SU-DHL-6 (cell line): ENCODE data around the gene HINT2.

Experiments
- H2AFZ ChIP-seq: fragments of 200-600 bp; sonication (generic); 2 replicates; pipeline ENCODE4 v1.6.1; 2014; ENCODE audit warnings: low read depth, mild to moderate bottlenecking, moderate library complexity, mixed read lengths, antibody characterized with exemption, low read length; ENCODE audit not compliant: severe bottlenecking
- H3F3A ChIP-seq: fragments of 200-600 bp; shearing (Covaris generic); 2 replicates; pipeline ENCODE4 v1.6.0; 2016; ENCODE audit warnings: antibody characterized with exemption, mild to moderate bottlenecking; ENCODE audit not compliant: insufficient read depth
- H3K27ac ChIP-seq: fragments of 200-600 bp; sonication (generic); 2 replicates; pipeline ENCODE4 v1.5.1; 2016; ENCODE audit warnings: low read depth, mild to moderate bottlenecking, low read length, moderate library complexity, mixed read lengths
- H3K27me3 ChIP-seq: fragments of 200-600 bp; sonication (generic), shearing (Covaris generic); 2 replicates; pipeline ENCODE4 v1.6.0; 2014; ENCODE audit warnings: mild to moderate bottlenecking, low read length
- H3K36me3 ChIP-seq: fragments of 200-600 bp; sonication (generic); 2 replicates; pipeline ENCODE4 v1.6.1; 2014; ENCODE audit warnings: mild to moderate bottlenecking, low read length, mixed read lengths
- H3K4me2 ChIP-seq: fragments of 300-600, 200-600 bp; shearing (Covaris generic), sonication (generic); 2 replicates; pipeline ENCODE4 v1.6.0; 2014; ENCODE audit warnings: low read length, low read depth, mild to moderate bottlenecking; ENCODE audit not compliant: poor library complexity, severe bottlenecking
- H3K4me3 ChIP-seq: fragments of 200-600 bp; sonication (generic); 2 replicates; pipeline ENCODE4 v1.5.1; 2014; ENCODE audit warnings: antibody characterized with exemption, low read length, mild to moderate bottlenecking, mixed read lengths; ENCODE audit not compliant: insufficient read depth, poor library complexity, severe bottlenecking
- H3K79me2 ChIP-seq: fragments of 200-600 bp; sonication (generic); 2 replicates; pipeline ENCODE4 v1.6.1; 2014; ENCODE audit warnings: mild to moderate bottlenecking, low read length, moderate library complexity; ENCODE audit not compliant: insufficient read depth
- H3K9ac ChIP-seq: fragments of 200-600 bp; sonication (generic); 2 replicates; pipeline ENCODE4 v1.7.0; 2014; ENCODE audit warnings: mild to moderate bottlenecking, low read length
- H3K9me2 ChIP-seq: fragments of 200-600 bp; sonication (generic); replicated peaks from 2 replicates; pipeline ENCODE4 v1.6.1; 2014; ENCODE audit warnings: low read length; ENCODE audit not compliant: insufficient read depth
- H3K9me3 ChIP-seq: fragments of 200-600 bp; sonication (generic); 2 replicates; pipeline ENCODE4 v1.6.1; 2014; ENCODE audit warnings: low read length, mixed read lengths; ENCODE audit not compliant: insufficient read depth
- H4K20me1 ChIP-seq: fragments of 200-600 bp; sonication (generic); 2 replicates; pipeline ENCODE4 v1.6.1; 2014; ENCODE audit warnings: low read depth, mild to moderate bottlenecking, antibody characterized with exemption, low read length, moderate library complexity, mixed read lengths
- EZH2phosphoT487 ChIP-seq: fragments of 200-600 bp; sonication (generic), shearing (Covaris generic); conservative IDR thresholded peaks from 2 replicates; pipeline ENCODE4 v1.6.1; 2018; ENCODE audit warnings: mild to moderate bottlenecking, antibody characterized with exemption, low read length, moderate library complexity, mixed read lengths
- TF ChIP-seq, protein P1 (sequence below): fragments of 200-600 bp; sonication (generic); IDR thresholded peaks from one replicate; pipeline ENCODE4 v1.5.1; 2017; ENCODE audit warnings: antibody characterized with exemption, mild to moderate bottlenecking, low read length, moderate library complexity; ENCODE audit not compliant: insufficient read depth, poor library complexity, severe bottlenecking

The HINT2 gene

GRCh38 chr9:35801328-35802128, 13.3 kb downstream of the HINT2 start:
- Histone ChIP-seq H4K20me1 (no peaks in the 10 kb centered on the region), H3K9me3 (no peaks in the 10 kb centered on the region), H3K36me3 (no peaks in the 10 kb centered on the region), H3F3A (no peaks in the 10 kb centered on the region), H3K4me3 (no peak overlapping the region), H3K79me2 (no peaks in the 10 kb centered on the region), H3K27me3 (no peaks in the 10 kb centered on the region), H3K4me2 (no peak overlapping the region), H2AFZ (no peak overlapping the region), H3K27ac (no peak overlapping the region), H3K9ac (no peak overlapping the region), H3K9me2 (no peaks in the 10 kb centered on the region)
- TF ChIP-seq, protein P1, sequence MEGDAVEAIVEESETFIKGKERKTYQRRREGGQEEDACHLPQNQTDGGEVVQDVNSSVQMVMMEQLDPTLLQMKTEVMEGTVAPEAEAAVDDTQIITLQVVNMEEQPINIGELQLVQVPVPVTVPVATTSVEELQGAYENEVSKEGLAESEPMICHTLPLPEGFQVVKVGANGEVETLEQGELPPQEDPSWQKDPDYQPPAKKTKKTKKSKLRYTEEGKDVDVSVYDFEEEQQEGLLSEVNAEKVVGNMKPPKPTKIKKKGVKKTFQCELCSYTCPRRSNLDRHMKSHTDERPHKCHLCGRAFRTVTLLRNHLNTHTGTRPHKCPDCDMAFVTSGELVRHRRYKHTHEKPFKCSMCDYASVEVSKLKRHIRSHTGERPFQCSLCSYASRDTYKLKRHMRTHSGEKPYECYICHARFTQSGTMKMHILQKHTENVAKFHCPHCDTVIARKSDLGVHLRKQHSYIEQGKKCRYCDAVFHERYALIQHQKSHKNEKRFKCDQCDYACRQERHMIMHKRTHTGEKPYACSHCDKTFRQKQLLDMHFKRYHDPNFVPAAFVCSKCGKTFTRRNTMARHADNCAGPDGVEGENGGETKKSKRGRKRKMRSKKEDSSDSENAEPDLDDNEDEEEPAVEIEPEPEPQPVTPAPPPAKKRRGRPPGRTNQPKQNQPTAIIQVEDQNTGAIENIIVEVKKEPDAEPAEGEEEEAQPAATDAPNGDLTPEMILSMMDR: no peak
- TF ChIP-seq EZH2phosphoT487: no peak

DNA sequence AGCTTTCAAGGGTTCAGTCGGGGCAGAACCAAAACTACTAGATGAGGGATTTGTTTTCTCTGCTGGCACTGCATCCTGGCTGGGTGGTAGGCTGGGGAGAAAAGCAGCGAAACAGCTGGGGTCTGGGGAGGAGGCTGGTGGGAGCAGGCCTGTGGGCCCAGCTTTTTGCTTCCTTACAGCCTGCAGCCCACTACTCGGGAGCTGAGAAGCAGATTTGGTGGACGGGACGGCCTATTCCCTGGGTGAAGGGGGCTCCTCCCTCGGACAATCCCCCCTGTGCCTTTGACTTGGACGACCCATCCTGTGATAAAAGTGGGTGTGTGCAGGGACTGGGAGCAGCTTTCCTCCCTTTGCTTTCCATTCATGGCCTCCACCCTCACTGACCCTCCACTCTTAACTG, 14.3 kb downstream of the HINT2 start:
- Histone ChIP-seq H3K27ac (no peak overlapping the region), H3K4me3 (no peak overlapping the region), H3K9me2 (no peaks in the 10 kb centered on the region)

GRCh38 chr9:35798658-35799374, 16.0 kb downstream of the HINT2 start:
- H3K4me2 ChIP-seq: no peak overlapping the region
- H3K9ac ChIP-seq: no peak overlapping the region
- H3K9me3 ChIP-seq: no peaks in the 10 kb centered on the region
- no peaks in the 10 kb centered on the region for H4K20me1 ChIP-seq
- H3K9me2 ChIP-seq: no peaks in the 10 kb centered on the region
- H3K36me3 ChIP-seq: no peaks in the 10 kb centered on the region
- H3K27ac ChIP-seq: no peak overlapping the region
- H3F3A ChIP-seq: no peaks in the 10 kb centered on the region
- no peak overlapping the region for H2AFZ ChIP-seq
- H3K4me3 ChIP-seq: no peak overlapping the region
- TF ChIP-seq, protein P1: no peak
- no peak for TF ChIP-seq EZH2phosphoT487
- H3K27me3 ChIP-seq: no peaks in the 10 kb centered on the region
- H3K79me2 ChIP-seq: no peaks in the 10 kb centered on the region

More for the DNA sequence above, 14.3 kb downstream of the HINT2 start:
- H4K20me1 ChIP-seq: no peaks in the 10 kb centered on the region
- no peak overlapping the region for H3K9ac ChIP-seq
- no peak overlapping the region for H2AFZ ChIP-seq
- H3K27me3 ChIP-seq: no peaks in the 10 kb centered on the region
- H3K9me3 ChIP-seq: no peaks in the 10 kb centered on the region
- no peaks in the 10 kb centered on the region for H3K79me2 ChIP-seq
- H3F3A ChIP-seq: no peaks in the 10 kb centered on the region
- TF ChIP-seq, protein P1: no peak
- no peak for TF ChIP-seq EZH2phosphoT487
- no peak overlapping the region for H3K4me2 ChIP-seq
- no peaks in the 10 kb centered on the region for H3K36me3 ChIP-seq
